PC-3 (cell line): Measurements from ENCODE around the gene LFNG.

Source experiments
- EZH2 ChIP-seq: fragments of 300-600 bp; sonication (generic); IDR thresholded peaks from one replicate; pipeline ENCODE4 v1.6.1; 2017; ENCODE audit warnings: antibody characterized with exemption, mild to moderate bottlenecking, low read length; ENCODE audit not compliant: unreplicated experiment
- TF ChIP-seq, protein P1 (sequence below): fragments of 300-600 bp; sonication (generic); conservative IDR thresholded peaks from 2 replicates; pipeline ENCODE4 v1.5.1; 2017; ENCODE audit warnings: antibody characterized with exemption, low read depth, mild to moderate bottlenecking, low read length

DNA sequence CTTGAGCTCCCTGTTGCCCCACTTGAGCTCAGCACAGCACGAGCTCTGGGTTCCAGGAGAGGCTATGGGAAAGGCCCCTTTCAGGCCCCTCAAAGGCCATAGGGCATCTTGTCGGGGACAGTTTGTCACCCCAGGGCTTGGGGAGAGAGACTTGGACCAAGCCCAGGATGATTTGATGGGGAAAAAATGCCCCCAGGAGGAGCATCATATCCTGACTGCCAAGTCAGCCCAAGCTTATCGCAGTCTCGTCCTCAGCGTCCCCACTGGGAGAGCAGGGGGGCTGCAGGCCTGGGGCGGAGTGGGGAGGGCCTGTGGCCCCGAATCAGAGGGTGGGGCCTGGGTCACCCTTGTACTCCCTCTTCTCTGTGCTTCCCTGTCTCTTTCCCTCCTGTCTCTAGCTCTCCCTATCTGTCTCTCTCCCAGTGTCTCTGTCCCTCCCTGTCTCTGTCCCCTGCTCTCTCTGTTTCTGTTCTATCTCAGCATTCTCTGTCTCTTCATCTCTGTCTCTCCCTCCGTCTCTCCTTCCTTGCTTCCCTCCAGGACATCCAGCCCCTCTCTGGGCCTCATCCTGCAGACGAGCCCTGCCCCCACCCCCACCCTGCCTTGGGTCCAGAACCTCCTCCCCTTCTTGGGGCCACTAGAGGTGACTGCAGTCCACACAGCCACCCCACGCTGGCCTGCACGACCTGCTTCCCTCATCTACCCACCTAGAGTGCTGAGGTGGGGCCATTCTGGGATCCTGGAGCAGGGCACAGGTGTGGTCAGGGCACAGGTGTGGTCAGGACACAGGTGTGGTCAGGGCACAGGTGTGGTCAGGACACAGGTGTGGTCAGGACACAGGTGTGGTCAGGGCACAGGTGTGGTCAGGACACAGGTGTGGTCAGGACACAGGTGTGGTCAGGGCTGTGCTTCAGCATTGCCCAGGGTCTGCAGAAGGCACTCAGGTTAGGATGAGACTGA lies 26.1 kb upstream of the LFNG start:
- TF ChIP-seq, protein P1, sequence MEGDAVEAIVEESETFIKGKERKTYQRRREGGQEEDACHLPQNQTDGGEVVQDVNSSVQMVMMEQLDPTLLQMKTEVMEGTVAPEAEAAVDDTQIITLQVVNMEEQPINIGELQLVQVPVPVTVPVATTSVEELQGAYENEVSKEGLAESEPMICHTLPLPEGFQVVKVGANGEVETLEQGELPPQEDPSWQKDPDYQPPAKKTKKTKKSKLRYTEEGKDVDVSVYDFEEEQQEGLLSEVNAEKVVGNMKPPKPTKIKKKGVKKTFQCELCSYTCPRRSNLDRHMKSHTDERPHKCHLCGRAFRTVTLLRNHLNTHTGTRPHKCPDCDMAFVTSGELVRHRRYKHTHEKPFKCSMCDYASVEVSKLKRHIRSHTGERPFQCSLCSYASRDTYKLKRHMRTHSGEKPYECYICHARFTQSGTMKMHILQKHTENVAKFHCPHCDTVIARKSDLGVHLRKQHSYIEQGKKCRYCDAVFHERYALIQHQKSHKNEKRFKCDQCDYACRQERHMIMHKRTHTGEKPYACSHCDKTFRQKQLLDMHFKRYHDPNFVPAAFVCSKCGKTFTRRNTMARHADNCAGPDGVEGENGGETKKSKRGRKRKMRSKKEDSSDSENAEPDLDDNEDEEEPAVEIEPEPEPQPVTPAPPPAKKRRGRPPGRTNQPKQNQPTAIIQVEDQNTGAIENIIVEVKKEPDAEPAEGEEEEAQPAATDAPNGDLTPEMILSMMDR: no peak
- TF ChIP-seq EZH2: no peak
